Activated T-cell treated with anti-CD3 and anti-CD28 coated beads for 1 hour (primary cell): ENCODE measurements around the gene DRG2.

ENCODE experiments used
- DNase-seq: peaks from one replicate; pipeline ENCODE4 v3.0.0-alpha.2; 2020; ENCODE audit warnings: low read depth

DRG2 gene, protein sequence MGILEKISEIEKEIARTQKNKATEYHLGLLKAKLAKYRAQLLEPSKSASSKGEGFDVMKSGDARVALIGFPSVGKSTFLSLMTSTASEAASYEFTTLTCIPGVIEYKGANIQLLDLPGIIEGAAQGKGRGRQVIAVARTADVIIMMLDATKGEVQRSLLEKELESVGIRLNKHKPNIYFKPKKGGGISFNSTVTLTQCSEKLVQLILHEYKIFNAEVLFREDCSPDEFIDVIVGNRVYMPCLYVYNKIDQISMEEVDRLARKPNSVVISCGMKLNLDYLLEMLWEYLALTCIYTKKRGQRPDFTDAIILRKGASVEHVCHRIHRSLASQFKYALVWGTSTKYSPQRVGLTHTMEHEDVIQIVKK

DNA sequence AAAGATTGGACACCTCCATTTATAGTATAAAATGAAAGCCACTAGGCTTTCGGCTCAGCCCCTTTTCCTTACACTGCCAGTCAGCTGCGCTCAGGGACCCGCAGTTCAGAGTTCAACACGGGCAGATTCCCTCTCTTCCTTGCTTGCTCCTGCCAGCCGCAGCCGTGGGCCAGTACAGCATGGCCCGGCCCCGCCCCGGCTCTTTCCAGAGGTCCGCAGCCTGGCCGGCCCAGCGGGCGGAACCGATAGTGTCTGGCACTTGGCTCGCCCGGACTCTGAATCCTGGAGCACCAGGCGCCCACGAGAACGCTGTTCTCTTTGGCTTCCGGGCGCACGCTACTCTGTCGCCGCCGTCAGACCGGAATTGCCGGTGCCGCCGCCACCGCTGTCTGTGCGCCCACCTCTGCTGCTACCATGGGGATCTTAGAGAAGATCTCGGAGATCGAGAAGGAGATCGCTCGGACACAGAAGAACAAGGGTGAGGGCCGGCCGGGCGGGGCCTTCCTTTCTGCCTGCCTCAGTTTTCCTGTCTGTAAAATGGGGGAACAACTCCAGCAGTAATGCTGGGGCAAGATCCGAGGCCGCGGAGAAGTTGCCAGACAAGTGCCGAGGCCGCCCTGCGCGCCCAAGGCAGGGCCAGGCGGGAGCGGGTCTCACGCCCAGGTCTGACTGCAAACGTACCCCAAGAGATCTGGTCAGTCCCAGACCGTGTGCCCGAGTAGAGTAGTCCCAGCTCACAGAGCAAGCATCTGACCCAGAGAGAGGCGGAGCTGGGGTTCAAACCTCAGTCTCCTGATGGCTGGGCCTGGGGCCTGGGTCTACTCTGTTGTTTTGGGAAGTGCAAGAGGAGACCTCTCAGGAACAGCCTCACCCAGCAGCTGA lies at the start of gene DRG2:
Gene DRG2 (plus strand): TSS at position 339 of the 882 bp plus-strand sequence. CDS start 76 bp downstream, at position 415.
- DNase-seq: peak; percentile 80

DNA sequence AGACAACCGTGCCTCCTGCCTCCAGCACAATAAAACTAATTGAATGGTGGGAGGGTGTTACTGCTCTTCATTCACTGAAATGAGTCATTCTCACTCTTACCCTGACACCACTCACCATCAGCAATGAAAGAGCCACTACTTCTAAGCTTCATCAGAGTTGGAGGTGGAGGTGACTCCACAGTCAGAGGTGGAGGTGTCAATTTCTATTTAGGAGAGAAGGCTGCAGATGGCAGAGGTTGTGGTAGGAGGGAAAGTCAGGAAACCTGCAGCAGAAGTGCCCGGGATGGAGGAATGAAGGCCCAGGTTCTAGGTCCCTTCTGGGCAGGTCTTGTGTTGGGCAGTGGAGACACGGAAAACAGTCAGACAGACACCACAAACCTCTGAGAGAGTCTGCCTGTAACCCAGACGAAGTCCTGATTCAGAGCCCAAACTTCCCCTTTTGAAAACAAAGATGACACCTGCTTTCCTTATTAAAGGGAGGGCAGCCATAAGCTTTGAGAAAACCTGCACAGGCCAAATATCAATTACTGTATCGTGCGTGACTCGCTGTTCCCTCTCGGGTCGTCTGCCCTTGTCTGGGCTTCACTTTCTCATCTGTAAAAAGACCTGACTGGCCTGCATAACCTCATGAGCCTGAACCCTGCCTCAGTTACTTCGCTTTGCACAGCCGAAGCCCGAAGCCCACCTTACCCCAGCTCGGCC lies 49.4 kb upstream of the DRG2 start:
- DNase-seq: no peak

DNA sequence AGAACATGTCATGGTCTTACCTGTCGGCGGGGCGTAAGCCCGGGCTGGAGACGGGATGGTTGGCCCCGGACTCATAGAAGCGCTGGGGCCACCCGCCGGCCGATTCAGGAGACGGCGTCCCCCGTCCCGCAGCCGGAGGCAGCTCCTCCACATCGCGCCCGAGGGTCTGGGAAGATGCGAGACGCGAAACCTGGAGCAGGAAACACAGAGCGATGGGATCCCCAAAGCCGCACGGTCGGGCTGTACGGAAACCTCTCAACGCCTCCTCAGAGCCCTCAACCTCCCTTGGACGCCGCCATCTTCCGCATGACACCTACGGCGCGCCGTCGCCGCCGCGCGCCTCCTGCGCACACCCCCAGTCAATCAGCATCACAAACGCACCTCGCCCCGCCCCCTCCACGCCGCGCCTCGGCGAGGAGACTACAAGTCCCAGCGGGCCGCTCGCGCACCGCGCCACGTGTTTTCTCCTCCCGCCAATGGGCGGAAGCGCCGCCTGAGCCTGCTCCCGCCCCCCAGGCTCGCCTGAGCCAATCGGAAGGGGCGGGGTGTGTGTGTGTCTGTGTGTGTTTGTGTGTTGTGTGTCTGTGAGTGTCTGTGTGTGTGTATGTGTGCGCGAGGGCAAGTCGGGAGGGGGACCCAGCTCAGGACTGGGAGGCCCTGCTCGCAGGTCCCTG lies 48.8 kb upstream of the DRG2 start, which contains the start of the genes ATPAF2 and GID4:
Gene ATPAF2 (minus strand): TSS at position 308 of the 674 bp plus-strand sequence. CDS start 155 bp downstream, at position 153.
Gene GID4 (plus strand): TSS at position 548 of the 674 bp plus-strand sequence. CDS start 57 bp downstream, at position 605.
- peak; percentile 100 for DNase-seq

DNA sequence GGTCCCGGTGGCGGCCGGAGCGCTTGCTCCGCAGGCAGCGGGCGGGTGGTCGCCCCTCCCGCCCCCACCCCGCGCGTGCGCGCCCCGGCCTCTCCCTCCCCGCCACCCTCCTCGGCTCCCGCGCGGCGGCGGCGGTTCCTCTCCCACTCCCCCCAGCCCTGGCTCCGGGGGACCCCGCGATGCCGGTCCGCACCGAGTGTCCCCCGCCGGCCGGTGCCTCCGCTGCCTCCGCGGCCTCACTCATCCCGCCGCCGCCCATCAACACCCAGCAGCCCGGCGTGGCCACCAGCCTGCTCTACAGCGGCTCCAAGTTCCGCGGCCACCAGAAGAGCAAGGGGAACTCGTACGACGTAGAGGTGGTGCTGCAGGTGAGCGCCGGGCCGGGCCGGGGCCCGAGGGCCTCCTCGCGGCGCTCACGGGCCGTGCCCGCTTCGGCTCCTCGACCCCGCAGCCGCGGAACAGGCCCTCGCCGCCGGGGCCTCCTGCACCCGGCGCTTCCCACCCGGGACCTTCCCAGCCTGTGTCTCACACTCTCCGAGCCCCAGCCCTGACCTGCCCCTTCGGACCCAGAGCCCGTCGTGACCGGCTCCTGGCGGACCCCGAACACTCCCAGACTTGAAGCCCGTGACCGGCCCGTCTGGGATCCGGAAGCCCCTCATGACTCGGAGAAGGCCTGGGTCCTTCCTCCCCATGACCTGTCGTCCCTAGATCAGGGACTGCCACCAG lies 48.0 kb upstream of the DRG2 start:
- DNase-seq: no peak

DNA sequence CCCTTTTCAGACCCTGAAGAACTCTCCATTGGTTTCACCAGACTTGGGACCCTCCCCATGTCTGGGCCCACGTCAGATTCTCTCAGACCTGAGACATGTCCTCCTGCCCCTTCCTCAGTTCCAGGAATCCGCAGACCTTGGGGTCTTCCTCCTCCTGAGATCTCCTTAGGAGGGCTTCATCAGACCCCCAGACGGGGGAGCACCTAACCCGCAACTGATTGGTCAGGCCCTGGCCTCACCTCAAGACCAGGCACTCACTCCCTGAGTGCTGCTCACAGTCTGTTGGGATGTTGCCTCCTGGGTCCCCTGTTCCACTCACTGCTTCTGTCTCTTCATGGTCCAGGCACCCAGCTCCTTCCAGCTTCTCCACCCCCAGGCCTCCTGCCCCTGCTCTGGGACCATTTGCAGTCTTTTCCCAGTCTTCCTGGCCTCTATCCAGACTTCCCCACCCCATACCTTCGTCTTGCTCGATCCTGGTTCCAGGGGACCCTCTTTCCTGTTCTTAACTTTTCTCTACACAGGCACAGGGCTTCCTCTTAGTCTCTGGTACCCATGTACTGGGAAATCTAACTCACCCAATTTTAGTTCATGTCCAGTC lies 47.4 kb upstream of the DRG2 start:
- no peak for DNase-seq

DNA sequence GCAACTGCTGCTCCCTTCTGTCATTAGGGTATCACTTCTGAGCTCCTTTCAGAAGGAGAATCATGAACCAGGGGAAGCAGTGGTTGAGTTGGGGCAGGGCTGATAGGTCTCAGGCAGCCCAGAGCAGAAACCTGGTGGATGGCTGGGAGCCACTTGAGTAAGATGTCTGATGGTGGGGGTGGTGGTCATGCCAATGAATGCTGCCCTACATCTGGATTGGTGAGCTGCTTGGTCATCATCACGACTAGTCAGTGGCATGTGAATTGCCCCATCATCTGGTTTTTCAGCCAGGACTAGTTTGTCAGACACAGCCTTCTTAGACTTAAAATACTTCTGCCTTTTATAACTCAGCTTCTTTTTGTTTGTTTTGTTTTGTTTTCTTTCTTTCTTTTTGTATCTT lies 46.0 kb upstream of the DRG2 start:
- no peak for DNase-seq

DNA sequence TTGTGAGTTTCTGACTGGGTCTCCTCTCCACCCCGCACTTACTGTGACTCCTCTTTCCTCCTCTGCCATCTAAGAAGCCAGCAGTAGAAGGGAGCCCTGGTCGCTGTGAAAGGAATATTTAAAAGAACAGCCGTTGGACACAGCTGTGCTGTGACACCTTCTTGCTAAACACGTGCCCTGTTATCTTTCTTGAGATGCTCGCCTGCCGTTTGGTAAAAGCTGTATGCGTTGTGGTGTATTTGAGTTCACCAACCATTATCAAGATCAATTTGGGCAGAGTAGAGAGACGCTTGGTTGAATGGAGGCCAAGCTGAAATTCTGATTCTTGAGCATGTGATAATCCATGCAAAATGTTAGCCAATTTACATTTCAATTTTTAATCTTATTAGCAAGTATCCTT lies 44.8 kb upstream of the DRG2 start:
- no peak for DNase-seq

DNA sequence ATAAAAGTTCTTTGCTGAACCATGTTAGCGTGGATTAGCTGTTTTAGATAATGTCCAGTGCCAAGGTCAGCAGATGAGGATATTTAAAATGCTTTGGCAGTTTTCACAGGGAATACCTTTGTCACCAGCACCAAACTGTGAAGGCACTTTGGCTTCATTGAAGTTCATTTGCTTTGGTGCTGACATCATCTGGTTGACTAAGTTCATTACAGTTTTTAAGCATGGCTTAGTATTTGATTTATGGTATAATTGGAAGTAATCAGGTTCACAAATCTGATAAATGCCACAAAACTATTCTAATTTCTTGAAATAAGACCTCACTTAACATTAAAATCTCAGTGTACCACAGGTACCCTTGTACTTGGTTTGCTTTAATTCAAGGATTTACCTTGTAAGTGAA lies 44.3 kb upstream of the DRG2 start:
- DNase-seq: no peak

DNA sequence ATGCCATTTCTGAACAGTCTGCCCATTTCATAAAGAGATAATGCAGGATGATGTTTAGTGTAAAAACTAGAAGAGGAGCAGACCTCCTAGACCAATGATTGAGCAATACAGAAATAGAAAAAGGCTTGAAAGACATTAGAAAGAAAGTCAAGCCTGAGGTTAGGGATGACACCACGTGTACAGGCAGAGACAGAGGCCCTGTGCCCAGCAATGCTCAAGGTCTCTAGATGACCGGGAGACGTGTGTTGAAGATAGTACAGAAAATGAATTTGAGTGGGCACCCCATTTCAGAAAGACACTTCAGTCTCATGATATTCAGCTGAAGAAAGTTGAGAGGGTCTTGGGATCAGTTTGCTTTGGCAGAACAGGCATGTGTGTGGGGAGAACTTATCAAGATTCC lies 43.1 kb upstream of the DRG2 start:
- no peak for DNase-seq

DNA sequence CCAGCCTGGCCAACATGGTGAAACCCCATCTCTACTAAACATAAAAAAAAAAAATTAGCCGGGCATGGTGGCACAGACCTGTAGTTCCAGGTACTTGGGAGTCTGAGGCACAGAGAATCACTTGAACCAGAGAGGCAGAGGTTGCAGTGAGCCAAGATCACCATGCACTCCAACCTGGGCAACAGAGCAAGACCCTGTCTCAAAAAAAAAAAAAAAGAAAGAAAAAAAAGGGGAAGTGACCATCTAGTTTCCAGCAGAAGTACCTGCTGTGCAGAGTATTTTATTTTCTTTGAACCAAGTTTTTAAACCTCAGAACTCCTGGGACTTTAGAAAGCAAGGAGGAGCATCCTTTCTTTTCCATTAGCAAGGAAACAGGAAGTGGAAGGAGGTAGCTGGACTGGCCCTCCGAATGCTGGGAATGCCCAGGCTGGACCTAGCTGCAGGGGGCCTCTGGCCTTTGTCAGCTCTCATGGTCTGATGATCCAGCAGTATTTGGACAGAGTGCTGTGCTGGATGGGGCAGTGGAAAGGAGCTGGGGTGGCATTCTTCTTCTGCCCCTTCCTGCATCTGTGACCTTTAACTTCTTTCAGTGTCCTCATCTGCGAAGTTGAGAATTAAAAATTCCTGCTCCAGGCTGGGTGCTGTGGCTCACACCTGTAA lies 41.9 kb upstream of the DRG2 start:
- DNase-seq: no peak

DNA sequence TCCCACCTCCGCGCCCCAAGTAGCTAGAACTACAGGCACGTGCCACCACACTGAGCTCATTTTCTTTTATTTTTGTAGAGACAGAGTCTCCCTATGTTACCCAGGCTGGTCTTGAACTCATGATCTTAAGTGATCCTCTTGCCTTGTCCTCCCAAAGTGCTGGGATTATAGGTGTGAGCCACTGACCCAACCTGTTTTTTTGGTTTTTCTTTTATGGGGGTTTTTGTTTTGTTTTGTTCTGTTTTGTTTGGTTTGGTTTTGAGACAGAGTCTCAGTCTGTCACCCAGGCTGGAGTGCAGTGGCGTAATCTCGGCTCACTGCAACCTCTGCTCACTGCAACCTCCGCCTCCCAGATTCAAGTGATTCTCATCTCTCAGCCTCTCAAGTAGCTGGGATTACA lies 32.2 kb upstream of the DRG2 start:
- DNase-seq: no peak

DNA sequence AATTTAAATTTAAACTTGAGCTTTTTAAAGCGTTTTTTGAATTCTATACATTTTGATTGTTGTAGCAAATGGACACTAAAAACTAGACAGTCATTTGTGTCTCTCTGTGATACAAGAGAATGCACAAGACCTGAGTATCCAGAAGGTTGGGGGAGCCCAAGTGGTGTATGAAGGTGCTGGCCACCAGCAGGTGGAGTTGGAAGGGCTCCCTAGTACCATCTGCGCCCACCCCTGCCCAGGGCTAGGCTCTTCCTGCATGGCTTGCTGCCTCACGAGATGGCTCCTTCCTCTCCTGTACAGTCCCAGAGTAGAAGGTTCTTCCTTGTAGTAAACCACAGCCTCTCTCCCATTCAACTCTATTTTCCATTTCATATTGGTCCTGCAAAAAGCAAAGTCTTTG lies 31.5 kb upstream of the DRG2 start:
- DNase-seq: no peak

DNA sequence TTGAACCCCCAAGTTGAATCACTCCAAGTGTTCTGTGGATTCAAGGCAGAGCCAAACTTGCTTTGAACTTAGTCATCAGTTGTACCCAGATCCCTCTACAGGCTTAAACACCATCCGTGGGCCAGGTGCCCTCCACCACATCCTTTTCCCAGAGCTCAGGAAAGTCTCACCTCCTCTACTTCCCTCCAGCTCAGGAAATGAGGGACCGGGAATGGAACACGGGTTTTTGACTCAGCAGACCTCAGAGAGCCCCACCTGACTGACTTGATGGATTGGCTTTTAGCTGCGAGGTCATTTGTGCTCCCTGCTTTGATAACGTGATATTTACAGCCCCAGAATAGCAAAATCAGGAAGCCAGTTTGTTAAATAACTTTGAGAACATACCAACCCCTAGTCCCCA lies 28.5 kb upstream of the DRG2 start:
- no peak for DNase-seq

DNA sequence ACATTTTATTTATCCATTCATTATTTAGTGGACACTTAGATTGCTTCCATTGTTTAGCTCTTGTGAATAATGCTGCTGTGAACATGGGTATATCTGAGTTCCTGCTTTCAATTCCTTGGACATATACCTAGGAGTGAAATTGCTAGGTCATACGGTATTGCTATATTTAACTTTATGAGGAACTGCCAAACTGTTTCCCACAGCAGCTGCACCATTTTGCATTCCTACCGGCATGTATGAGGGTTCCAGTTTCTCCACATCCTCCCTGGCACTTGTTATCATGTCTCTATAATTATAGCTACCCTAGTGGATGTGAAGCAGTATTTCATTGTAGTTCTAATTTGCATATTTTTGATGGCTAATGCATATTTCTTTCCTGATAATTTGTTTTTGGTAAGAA lies 23.7 kb upstream of the DRG2 start:
- no peak for DNase-seq

DNA sequence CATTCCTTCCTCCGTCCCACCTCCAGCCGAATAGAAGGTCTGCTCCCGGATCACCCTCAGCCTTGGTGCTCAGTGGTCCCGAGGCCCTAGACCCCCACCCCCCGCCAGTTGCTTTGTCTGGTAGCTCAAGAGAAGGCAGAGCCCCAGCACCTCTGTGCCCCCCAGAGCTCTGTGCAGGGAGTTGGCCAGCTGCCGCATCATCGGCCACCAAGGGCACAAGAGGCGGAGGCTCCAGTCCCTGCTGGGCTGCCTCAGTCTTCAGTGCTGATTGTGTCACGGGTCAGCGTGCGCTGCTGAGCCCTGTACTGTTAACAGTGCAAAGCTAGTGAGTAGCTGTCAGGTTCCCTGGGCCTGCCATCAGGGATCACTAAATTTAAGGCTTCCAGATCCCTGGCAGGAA lies 22.2 kb upstream of the DRG2 start:
- no peak for DNase-seq

DNA sequence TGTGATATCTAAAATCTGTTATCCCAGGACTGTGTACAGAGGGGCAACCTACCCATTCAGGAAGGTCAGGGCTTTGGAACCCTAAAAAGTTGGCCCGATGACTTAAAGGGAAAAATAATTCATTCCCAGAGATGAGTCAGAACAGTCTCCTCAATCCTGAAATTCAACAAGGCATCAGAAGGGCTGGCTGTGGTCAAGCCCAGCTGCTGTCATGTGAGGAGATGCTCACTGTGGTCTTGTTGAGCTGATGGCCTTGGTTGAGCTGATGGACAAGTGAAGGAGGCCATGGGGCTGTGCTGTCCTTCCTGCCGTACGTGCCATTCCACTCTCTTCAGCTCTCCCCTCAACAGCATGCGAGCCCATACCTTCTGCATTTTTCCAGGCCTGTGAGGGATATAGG lies 20.9 kb upstream of the DRG2 start:
- DNase-seq: no peak

DNA sequence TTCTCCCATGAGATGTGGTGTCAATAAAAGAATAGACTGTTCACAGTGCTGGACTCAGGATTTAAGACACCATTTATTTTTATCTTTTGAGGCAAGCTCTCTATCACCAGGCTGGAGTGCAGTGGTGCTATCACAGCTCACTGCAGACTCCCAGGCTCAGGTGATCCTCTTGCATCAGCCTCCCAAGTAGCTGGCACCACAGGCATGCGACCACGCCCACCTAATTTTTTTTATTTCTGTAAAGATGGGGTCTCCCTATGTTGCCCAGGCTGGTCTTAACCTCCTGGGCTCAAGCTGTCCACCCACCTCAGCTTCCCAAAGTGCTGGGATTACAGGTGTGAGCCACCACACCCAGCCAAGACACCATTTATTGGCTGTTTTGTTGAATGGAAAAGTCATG lies 18.6 kb upstream of the DRG2 start:
- DNase-seq: no peak

DNA sequence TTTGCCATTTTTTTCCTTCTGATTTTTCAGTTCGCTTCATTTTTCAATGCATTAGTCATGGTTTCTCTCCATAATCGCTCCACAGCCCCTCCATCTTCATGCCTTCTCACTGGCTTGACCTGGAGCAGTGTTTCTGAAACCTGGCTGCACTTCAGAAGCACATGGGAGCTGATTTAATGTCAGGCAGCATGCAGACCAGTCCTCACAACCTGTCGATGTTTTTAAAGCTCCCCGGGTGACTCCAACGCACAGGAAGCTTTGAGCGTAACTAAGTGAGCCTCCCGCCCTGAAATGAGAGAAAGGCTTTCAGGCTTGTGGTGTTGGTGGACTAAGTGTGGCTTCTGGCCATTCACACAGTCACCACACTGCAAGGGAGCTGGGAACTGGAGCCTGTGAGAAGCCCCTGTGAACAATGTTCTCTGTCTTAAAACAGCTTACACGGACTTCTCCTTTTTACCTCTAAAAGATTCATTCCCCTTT lies 16.8 kb upstream of the DRG2 start:
- no peak for DNase-seq

DNA sequence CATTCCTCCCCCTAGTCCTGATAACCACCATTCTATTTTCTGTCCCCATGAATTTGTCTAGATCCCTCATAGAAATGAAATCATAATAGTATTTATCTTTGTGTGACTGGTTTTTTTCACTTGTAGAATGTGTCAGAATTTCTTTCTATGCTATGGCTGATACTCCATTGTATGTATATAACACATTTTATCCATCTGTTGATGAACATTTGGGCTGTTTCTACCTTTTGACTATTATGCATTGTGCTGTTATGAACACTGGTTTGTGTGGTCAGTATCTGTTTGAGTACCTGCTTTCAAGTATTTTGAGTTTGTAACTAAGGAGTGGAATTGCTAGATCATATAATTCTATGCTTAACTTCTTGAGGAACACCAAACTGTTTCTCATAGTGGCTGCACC lies 16.0 kb upstream of the DRG2 start:
- no peak for DNase-seq
